ENCODE results near the gene PPAN.

The PPAN gene

GRCh38 chr19:10112895-10113591 lies 6.9 kb downstream of the PPAN start:
- Histone ChIP-seq H3K36me3 (ENCODE audit: insufficient read depth, low read length) (peaks cover 70% of the 10 kb centered on the region), H3K4me3 (ENCODE audit: low read length) (no peak overlapping the region), H2AFZ (ENCODE audit: low read depth, low read length) (no peak overlapping the region), H3K9me3 (ENCODE audit: low read length) (no peaks in the 10 kb centered on the region), H3K27me3 (ENCODE audit: insufficient read depth, low read length) (no peaks in the 10 kb centered on the region), H3K4me1 (ENCODE audit: insufficient read depth, low read length) (no peaks in the 10 kb centered on the region)

DNA sequence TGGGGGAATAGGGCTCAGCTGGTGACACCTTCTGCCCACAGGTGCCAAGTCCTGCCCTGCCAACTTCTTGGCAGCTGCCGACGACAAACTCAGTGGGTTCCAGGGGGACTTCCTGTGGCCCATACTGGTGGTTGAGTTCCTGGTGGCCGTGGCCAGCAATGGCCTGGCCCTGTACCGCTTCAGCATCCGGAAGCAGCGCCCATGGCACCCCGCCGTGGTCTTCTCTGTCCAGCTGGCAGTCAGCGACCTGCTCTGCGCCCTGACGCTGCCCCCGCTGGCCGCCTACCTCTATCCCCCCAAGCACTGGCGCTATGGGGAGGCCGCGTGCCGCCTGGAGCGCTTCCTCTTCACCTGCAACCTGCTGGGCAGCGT lies 7.4 kb downstream of the PPAN start:
- no peaks in the 10 kb centered on the region for H3K9me3 ChIP-seq (ENCODE audit: low read length)
- H3K4me3 ChIP-seq (ENCODE audit: low read length) = no peak overlapping the region
- H2AFZ ChIP-seq (ENCODE audit: low read depth, low read length) = no peak overlapping the region
- peaks cover 68% of the 10 kb centered on the region for H3K36me3 ChIP-seq (ENCODE audit: insufficient read depth, low read length)
- H3K27me3 ChIP-seq (ENCODE audit: insufficient read depth, low read length) = no peaks in the 10 kb centered on the region
- H3K4me1 ChIP-seq (ENCODE audit: insufficient read depth, low read length) = peaks cover 2% of the 10 kb centered on the region

GRCh38 chr19:10113964-10114650 lies 7.9 kb downstream of the PPAN start:
- H3K4me3 ChIP-seq (ENCODE audit: low read length) = no peak overlapping the region
- H2AFZ ChIP-seq (ENCODE audit: low read depth, low read length) = no peak overlapping the region
- no peaks in the 10 kb centered on the region for H3K27me3 ChIP-seq (ENCODE audit: insufficient read depth, low read length)
- H3K9me3 ChIP-seq (ENCODE audit: low read length) = no peaks in the 10 kb centered on the region
- peaks cover 66% of the 10 kb centered on the region for H3K36me3 ChIP-seq (ENCODE audit: insufficient read depth, low read length)
- H3K4me1 ChIP-seq (ENCODE audit: insufficient read depth, low read length) = peaks cover 7% of the 10 kb centered on the region

DNA sequence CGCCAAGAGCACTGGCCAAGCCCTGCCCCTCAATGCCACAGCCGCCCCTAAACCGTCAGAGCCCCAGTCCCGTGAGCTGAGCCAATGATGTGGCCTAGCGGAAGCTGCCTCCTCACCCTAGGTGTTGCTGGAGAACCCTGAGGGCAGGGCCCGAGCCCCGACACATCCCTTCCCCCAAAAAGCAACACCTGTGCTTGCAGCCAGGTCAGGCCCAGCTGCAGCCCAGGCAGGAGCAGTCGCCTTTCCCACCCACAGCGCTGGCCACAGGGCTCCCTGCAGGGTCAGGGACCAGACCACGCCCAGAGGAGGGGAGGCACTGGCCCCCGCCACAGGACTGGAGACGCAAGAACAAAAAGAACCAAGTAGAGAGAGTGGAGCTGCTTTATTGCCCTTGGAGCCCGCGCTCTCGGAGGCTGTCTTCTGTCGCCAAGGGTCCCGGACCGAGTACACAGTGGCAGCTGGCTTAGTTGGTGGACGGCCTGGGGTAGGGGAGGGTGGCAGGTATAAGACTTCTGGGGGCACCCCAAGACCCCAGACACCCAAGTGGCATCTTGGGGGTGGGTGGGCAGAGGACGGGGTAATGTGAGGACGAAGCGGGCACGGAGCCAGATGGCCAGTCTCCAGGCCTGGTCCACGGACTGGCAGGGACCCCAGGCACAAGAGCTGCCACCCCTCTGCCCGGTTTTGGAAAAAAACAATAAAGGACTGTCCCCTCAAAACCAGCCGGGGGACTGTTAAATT lies 8.7 kb downstream of the PPAN start:
- no peak overlapping the region for H3K4me3 ChIP-seq (ENCODE audit: low read length)

GRCh38 chr19:10115392-10116084 lies 9.4 kb downstream of the PPAN start:
- Histone ChIP-seq H2AFZ (ENCODE audit: low read depth, low read length) (no peak overlapping the region), H3K27me3 (ENCODE audit: insufficient read depth, low read length) (no peaks in the 10 kb centered on the region), H3K4me3 (ENCODE audit: low read length) (no peak overlapping the region), H3K36me3 (ENCODE audit: insufficient read depth, low read length) (peaks cover 52% of the 10 kb centered on the region), H3K4me1 (ENCODE audit: insufficient read depth, low read length) (peaks cover 9% of the 10 kb centered on the region), H3K9me3 (ENCODE audit: low read length) (no peaks in the 10 kb centered on the region)

More for the DNA sequence above, 8.7 kb downstream of the PPAN start:
- no peaks in the 10 kb centered on the region for H3K9me3 ChIP-seq (ENCODE audit: low read length)
- no peaks in the 10 kb centered on the region for H3K27me3 ChIP-seq (ENCODE audit: insufficient read depth, low read length)
- H3K36me3 ChIP-seq (ENCODE audit: insufficient read depth, low read length) = peaks cover 59% of the 10 kb centered on the region
- peaks cover 9% of the 10 kb centered on the region for H3K4me1 ChIP-seq (ENCODE audit: insufficient read depth, low read length)
- H2AFZ ChIP-seq (ENCODE audit: low read depth, low read length) = no peak overlapping the region

GRCh38 chr19:10116085-10116865 lies 10.1 kb downstream of the PPAN start:
- H2AFZ ChIP-seq (ENCODE audit: low read depth, low read length) = no peak overlapping the region
- peaks cover 46% of the 10 kb centered on the region for H3K36me3 ChIP-seq (ENCODE audit: insufficient read depth, low read length)
- H3K27me3 ChIP-seq (ENCODE audit: insufficient read depth, low read length) = no peaks in the 10 kb centered on the region
- no peaks in the 10 kb centered on the region for H3K9me3 ChIP-seq (ENCODE audit: low read length)
- no peak overlapping the region for H3K4me3 ChIP-seq (ENCODE audit: low read length)
- H3K4me1 ChIP-seq (ENCODE audit: insufficient read depth, low read length) = peaks cover 9% of the 10 kb centered on the region

DNA sequence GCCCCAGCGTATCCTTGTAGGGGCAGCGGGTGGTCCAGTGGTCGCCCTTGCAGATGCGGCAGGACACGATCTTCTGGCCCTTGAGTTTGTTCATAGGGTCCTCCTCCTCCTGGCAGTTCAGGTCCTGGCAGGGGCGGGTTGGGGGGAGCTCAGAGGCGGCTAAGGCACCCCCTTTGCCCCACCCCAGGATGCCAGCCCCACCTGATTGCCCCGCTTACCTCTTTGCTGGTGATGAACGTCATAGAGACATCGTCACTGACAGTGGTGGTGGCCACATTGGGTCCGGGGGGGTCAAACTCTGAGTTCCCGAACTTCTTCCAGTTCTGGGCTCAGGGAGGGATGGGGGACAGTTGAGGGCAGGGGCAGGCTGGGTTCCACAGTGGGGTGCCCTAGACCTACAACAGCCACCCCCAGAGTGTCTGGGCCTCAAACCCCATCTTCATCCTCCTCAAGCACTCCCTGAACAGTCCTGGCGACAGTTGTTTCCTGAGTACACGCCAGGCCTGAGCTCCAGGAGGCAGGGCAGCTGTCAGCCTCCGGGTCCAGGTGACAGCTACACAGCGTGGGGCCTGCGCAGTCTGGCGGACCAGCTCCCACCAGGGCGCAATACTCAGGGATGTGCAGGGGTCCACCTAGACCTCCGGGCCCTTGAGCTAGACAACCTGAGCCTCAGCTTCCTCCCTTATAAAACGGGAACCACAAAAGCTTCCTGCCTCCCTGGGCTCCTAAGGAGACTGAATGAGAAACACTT lies 10.9 kb downstream of the PPAN start:
- peaks cover 42% of the 10 kb centered on the region for H3K36me3 ChIP-seq (ENCODE audit: insufficient read depth, low read length)
- no peaks in the 10 kb centered on the region for H3K27me3 ChIP-seq (ENCODE audit: insufficient read depth, low read length)
- H2AFZ ChIP-seq (ENCODE audit: low read depth, low read length) = no peak overlapping the region
- H3K9me3 ChIP-seq (ENCODE audit: low read length) = no peaks in the 10 kb centered on the region
- H3K4me1 ChIP-seq (ENCODE audit: insufficient read depth, low read length) = peaks cover 9% of the 10 kb centered on the region
- no peak overlapping the region for H3K4me3 ChIP-seq (ENCODE audit: low read length)

GRCh38 chr19:10118960-10119359 lies 12.8 kb downstream of the PPAN start:
- Histone ChIP-seq H3K36me3 (ENCODE audit: insufficient read depth, low read length) (peaks cover 37% of the 10 kb centered on the region), H3K4me1 (ENCODE audit: insufficient read depth, low read length) (peaks cover 9% of the 10 kb centered on the region)

DNA sequence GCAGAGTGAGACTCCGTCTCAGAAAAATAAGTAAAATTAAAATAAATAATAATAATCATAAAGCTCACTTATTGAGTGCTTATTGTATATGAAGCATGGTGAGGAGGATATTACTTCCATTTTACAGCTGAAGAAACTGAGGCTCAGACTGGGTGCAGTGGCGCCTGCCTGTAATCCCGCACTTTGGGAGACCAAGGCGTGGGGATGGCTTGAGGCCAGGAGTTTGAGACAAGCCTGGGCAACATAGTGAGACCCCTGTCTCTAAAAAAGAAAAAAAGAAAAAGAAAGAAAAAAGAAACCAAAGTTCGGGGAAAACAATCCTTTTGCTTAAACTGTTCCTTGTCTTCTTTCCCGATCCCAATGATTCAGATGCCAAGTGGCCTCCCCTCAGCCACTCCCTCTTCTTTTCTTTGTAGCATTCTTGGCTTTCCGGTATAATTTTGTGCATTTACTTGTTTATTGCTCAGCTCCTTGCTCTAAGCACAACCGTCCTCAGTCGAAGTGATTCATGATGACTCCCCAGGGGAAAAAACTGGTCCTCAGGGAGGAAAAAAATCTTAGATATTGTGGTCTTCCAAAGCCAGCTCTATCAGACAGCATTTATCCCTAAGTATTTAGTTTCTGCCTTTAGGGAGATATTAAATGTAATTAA lies 14.5 kb downstream of the PPAN start:
- Histone ChIP-seq H3K4me1 (ENCODE audit: insufficient read depth, low read length) (peaks cover 9% of the 10 kb centered on the region), H2AFZ (ENCODE audit: low read depth, low read length) (no peak overlapping the region), H3K4me3 (ENCODE audit: low read length) (no peak overlapping the region), H3K9me3 (ENCODE audit: low read length) (peaks cover 2% of the 10 kb centered on the region), H3K27me3 (ENCODE audit: insufficient read depth, low read length) (no peaks in the 10 kb centered on the region), H3K36me3 (ENCODE audit: insufficient read depth, low read length) (peaks cover 31% of the 10 kb centered on the region)

More at GRCh38 chr19:10118960-10119359, 12.8 kb downstream of the PPAN start:
- Histone ChIP-seq H3K4me3 (ENCODE audit: low read length) (peak overlapping the region; percentile 90), H2AFZ (ENCODE audit: low read depth, low read length) (no peak overlapping the region), H3K9me3 (ENCODE audit: low read length) (no peaks in the 10 kb centered on the region), H3K27me3 (ENCODE audit: insufficient read depth, low read length) (no peaks in the 10 kb centered on the region)

- Histone ChIP-seq H3K4me3 (ENCODE audit: low read length) (no peak overlapping the region), H2AFZ (ENCODE audit: low read depth, low read length) (no peak overlapping the region), H3K9me3 (ENCODE audit: low read length) (peaks cover 2% of the 10 kb centered on the region), H3K36me3 (ENCODE audit: insufficient read depth, low read length) (peaks cover 22% of the 10 kb centered on the region), H3K4me1 (ENCODE audit: insufficient read depth, low read length) (peaks cover 9% of the 10 kb centered on the region), H3K27me3 (ENCODE audit: insufficient read depth, low read length) (no peaks in the 10 kb centered on the region)
These were observed 15.9 kb downstream of the PPAN start for GRCh38 chr19:10122045-10122444.

GRCh38 chr19:10124429-10124828 lies 18.3 kb downstream of the PPAN start:
- H2AFZ ChIP-seq (ENCODE audit: low read depth, low read length) = no peak overlapping the region
- H3K36me3 ChIP-seq (ENCODE audit: insufficient read depth, low read length) = peaks cover 16% of the 10 kb centered on the region
- peaks cover 2% of the 10 kb centered on the region for H3K9me3 ChIP-seq (ENCODE audit: low read length)
- no peaks in the 10 kb centered on the region for H3K27me3 ChIP-seq (ENCODE audit: insufficient read depth, low read length)
- no peaks in the 10 kb centered on the region for H3K4me1 ChIP-seq (ENCODE audit: insufficient read depth, low read length)
- no peak overlapping the region for H3K4me3 ChIP-seq (ENCODE audit: low read length)
